ES-I3 (cell line): Measurements from ENCODE around the gene AKAP13.

Experiments used
- H3K36me3 ChIP-seq: 2 replicates; pipeline ENCODE4 v1.6.1; 2013; ENCODE audit warnings: mild to moderate bottlenecking, low read length, control low read depth, moderate library complexity; ENCODE audit not compliant: insufficient read depth
- H3K4me1 ChIP-seq: 2 replicates; pipeline ENCODE4 v1.6.1; 2013; ENCODE audit warnings: mild to moderate bottlenecking, control low read depth, low read length; ENCODE audit not compliant: insufficient read depth
- H3K9ac ChIP-seq: 2 replicates; pipeline ENCODE4 v1.6.1; 2013; ENCODE audit warnings: low read depth, mild to moderate bottlenecking, low read length, moderate library complexity
- H3K9me3 ChIP-seq: 2 replicates; pipeline ENCODE4 v1.6.1; 2013; ENCODE audit warnings: mild to moderate bottlenecking, low read length, moderate library complexity; ENCODE audit not compliant: control insufficient read depth, insufficient read depth

Gene AKAP13

GRCh38 chr15:85746641-85747040, 366.2 kb downstream of the AKAP13 start:
- Histone ChIP-seq H3K36me3 (peaks cover 6% of the 10 kb centered on the region), H3K9me3 (no peaks in the 10 kb centered on the region), H3K4me1 (peaks cover 16% of the 10 kb centered on the region), H3K9ac (no peak overlapping the region)

- H3K9me3 ChIP-seq = no peaks in the 10 kb centered on the region
- no peak overlapping the region for H3K9ac ChIP-seq
- peaks cover 6% of the 10 kb centered on the region for H3K36me3 ChIP-seq
- peaks cover 22% of the 10 kb centered on the region for H3K4me1 ChIP-seq
These were observed 367.8 kb downstream of the AKAP13 start for GRCh38 chr15:85748176-85748575.

GRCh38 chr15:85748729-85749128, 368.3 kb downstream of the AKAP13 start:
- H3K9me3 ChIP-seq = no peaks in the 10 kb centered on the region
- H3K9ac ChIP-seq = no peak overlapping the region
- peaks cover 5% of the 10 kb centered on the region for H3K36me3 ChIP-seq
- peaks cover 22% of the 10 kb centered on the region for H3K4me1 ChIP-seq

- Histone ChIP-seq H3K36me3 (no peaks in the 10 kb centered on the region; the same call in 1 of the 2 replicates), H3K9ac (no peak overlapping the region), H3K9me3 (no peaks in the 10 kb centered on the region), H3K4me1 (peaks cover 19% of the 10 kb centered on the region)
These were observed 369.1 kb downstream of the AKAP13 start for GRCh38 chr15:85749261-85750151.

- Histone ChIP-seq H3K4me1 (peaks cover 19% of the 10 kb centered on the region), H3K36me3 (no peaks in the 10 kb centered on the region), H3K9me3 (no peaks in the 10 kb centered on the region), H3K9ac (0 out of 2 replicates have a peak overlapping the region, but pooled peaks have one; percentile 9)
These were observed 370.2 kb downstream of the AKAP13 start for GRCh38 chr15:85750319-85751290.

GRCh38 chr15:85751291-85752123, 371.1 kb downstream of the AKAP13 start:
- Histone ChIP-seq H3K36me3 (no peaks in the 10 kb centered on the region), H3K4me1 (peaks cover 19% of the 10 kb centered on the region), H3K9me3 (no peaks in the 10 kb centered on the region), H3K9ac (peak overlapping the region; percentile 34; the same call in 1 of the 2 replicates)

- H3K4me1 ChIP-seq = peaks cover 19% of the 10 kb centered on the region
- no peaks in the 10 kb centered on the region for H3K9me3 ChIP-seq
- H3K36me3 ChIP-seq = no peaks in the 10 kb centered on the region
- H3K9ac ChIP-seq = no peak overlapping the region
These were observed 371.7 kb downstream of the AKAP13 start for GRCh38 chr15:85752124-85752475.

- H3K36me3 ChIP-seq = no peaks in the 10 kb centered on the region
- peaks cover 19% of the 10 kb centered on the region for H3K4me1 ChIP-seq
These were observed 372.1 kb downstream of the AKAP13 start for GRCh38 chr15:85752491-85752961.

GRCh38 chr15:85753261-85753660, 372.9 kb downstream of the AKAP13 start:
- Histone ChIP-seq H3K4me1 (peaks cover 19% of the 10 kb centered on the region), H3K9ac (no peak overlapping the region), H3K9me3 (no peaks in the 10 kb centered on the region), H3K36me3 (no peaks in the 10 kb centered on the region)

More at GRCh38 chr15:85752491-85752961, 372.1 kb downstream of the AKAP13 start:
- Histone ChIP-seq H3K9me3 (no peaks in the 10 kb centered on the region), H3K9ac (no peak overlapping the region)

GRCh38 chr15:85753791-85754452, 373.5 kb downstream of the AKAP13 start:
- Histone ChIP-seq H3K4me1 (peaks cover 19% of the 10 kb centered on the region), H3K9me3 (no peaks in the 10 kb centered on the region), H3K36me3 (no peaks in the 10 kb centered on the region), H3K9ac (no peak overlapping the region)

- Histone ChIP-seq H3K9me3 (no peaks in the 10 kb centered on the region), H3K9ac (no peak overlapping the region), H3K4me1 (peaks cover 19% of the 10 kb centered on the region), H3K36me3 (0 out of 2 replicates have a peak, but pooled peaks cover 1% of the 10 kb centered on the region)
These were observed 374.6 kb downstream of the AKAP13 start for GRCh38 chr15:85754989-85755388.

- Histone ChIP-seq H3K9ac (no peak overlapping the region), H3K4me1 (peaks cover 14% of the 10 kb centered on the region)
These were observed 375.1 kb downstream of the AKAP13 start for GRCh38 chr15:85755471-85755870.

GRCh38 chr15:85755942-85756341, 375.5 kb downstream of the AKAP13 start:
- H3K36me3 ChIP-seq = 0 out of 2 replicates have a peak, but pooled peaks cover 5% of the 10 kb centered on the region
- H3K9ac ChIP-seq = no peak overlapping the region
- peaks cover 10% of the 10 kb centered on the region; the same call in 1 of the 2 replicates for H3K4me1 ChIP-seq
- H3K9me3 ChIP-seq = no peaks in the 10 kb centered on the region

More at GRCh38 chr15:85755471-85755870, 375.1 kb downstream of the AKAP13 start:
- no peaks in the 10 kb centered on the region for H3K9me3 ChIP-seq
- 0 out of 2 replicates have a peak, but pooled peaks cover 5% of the 10 kb centered on the region for H3K36me3 ChIP-seq
